Heart left ventricle (tissue), 16 donors: Measurements from ENCODE around the gene MAZ. TPM values are rescaled to one million over a fixed set of nuclear protein-coding genes. Genes with fewer than 3 reads are reported as not detected.

Source experiments
- ATAC-seq, 4 donors: fragments of 200-7000 bp; cut with Tn5 transposase; one replicate each; pipeline ENCODE4 v1.9.1; 2020 to 2022; ENCODE audit warnings: moderate library complexity in 4 of 4, mild to moderate bottlenecking in 3 of 4, moderate number of reproducible peaks in 1 of 4
- DNase-seq, 5 donors: peaks; one replicate each; pipeline ENCODE4 v3.0.0-alpha.2; 2020
- H3K27ac ChIP-seq, 12 donors: fragments of 200-600 bp; sonication (generic) in 4 of 12; one replicate each; pipeline versions ENCODE4 v1.5.0 to v1.8.0; 2016 to 2022; ENCODE audit warnings: mild to moderate bottlenecking in 2 of 12
- H3K27me3 ChIP-seq, 9 donors: fragments of 200-600 bp; sonication (generic) in 2 of 9; one replicate each; pipeline versions ENCODE4 v1.5.1 to v1.8.0; 2016 to 2022; ENCODE audit warnings: mild to moderate bottlenecking in 3 of 9
- H3K36me3 ChIP-seq, 9 donors: fragments of 200-600 bp; sonication (generic) in 2 of 9; one replicate each; pipeline versions ENCODE4 v1.5.0 to v1.8.0; 2018 to 2022; ENCODE audit warnings: mild to moderate bottlenecking in 2 of 9
- H3K4me1 ChIP-seq, 12 donors: fragments of 200-600 bp; sonication (generic) in 4 of 12; one replicate each; pipeline versions ENCODE4 v1.5.0 to v1.8.0; 2016 to 2022; ENCODE audit warnings: mild to moderate bottlenecking in 3 of 12
- H3K4me3 ChIP-seq, 12 donors: fragments of 200-600 bp; sonication (generic) in 4 of 12; one replicate each; pipeline versions ENCODE4 v1.5.0 to v1.8.0; 2017 to 2022; ENCODE audit warnings: mild to moderate bottlenecking in 9 of 12, moderate library complexity in 4 of 12
- H3K9me3 ChIP-seq, 12 donors: fragments of 200-600 bp; sonication (generic) in 4 of 12; one replicate each; pipeline versions ENCODE4 v1.5.0 to v1.8.0; 2016 to 2022; ENCODE audit warnings: mild to moderate bottlenecking in 1 of 12
- POLR2A ChIP-seq, 2 donors: fragments of 450-650 bp; IDR thresholded peaks; one replicate each; pipeline ENCODE4 v1.6.1; 2017; ENCODE audit warnings: antibody characterized with exemption in 2 of 2, mild to moderate bottlenecking in 2 of 2, moderate library complexity in 2 of 2
- WGBS, 4 donors: extraction: QIAGEN DNeasy Blood & Tissue Kit in 2 of 4; methylation state at CpG; one replicate each; pipeline versions ENCODE4 v1.1.5 to v1.1.7; 2013 to 2018; 5-methylcytosine and 5-hydroxymethylcytosine counted together
- intact Hi-C, 10 donors: fragments of 100-400 bp; cut with DNase I; formaldehyde crosslinking; loops; one replicate each; pipeline versions ENCODE4 v1.11.1 to v1.14.2; 2022
- polyA plus RNA-seq, 2 donors: library from polyadenylated mRNA; stranded (reverse); fragments of 200-250 nt; gene quantifications; one replicate each; pipeline ENCODE4 v1.2.3, GENCODE V29; 2013
- total RNA-seq, 9 donors: library from RNA; depleted of rRNA in 2 of 9; stranded (reverse); fragments of >200 nt in 2 of 9; fragmentation: NEBNext Ultra II Directional in 3 of 9; extraction: Animal tissue kit (Norgen Biotek cat#: 25700) in 3 of 9; gene quantifications; one replicate each; pipeline versions ENCODE4 v1.1.0 to v1.2.4, GENCODE V29; 2016 to 2023
- TF ChIP-seq, protein P1 (sequence below), 12 donors: fragments of 200-600 bp; sonication (generic) in 4 of 12; IDR thresholded peaks; one replicate each; pipeline versions ENCODE4 v1.5.0 to v1.8.0; 2018 to 2022; ENCODE audit warnings: antibody characterized with exemption in 12 of 12, mild to moderate bottlenecking in 5 of 12
- donor health status: ischemic (EF 13 %, LVEDD 7.1; RV severe dilation, severe dysfunction).
- donor health status: healthy with polysubstance abuse.
- donor health status: DM: no; HTN: yes; CAD: no.
- donor health status: DM: no; HTN: no; CAD: no.
- donor health status: ischemic (EF 25% LVEDD 6.9; RV normal size, moderate dysfunction).
- donor health status: ischemic (EF 25% LVEDD 5.7; RV mildly dilated, moderate dysfunction).
- donor health status: healthy.
- donor health status: DM: yes; HTN: yes; CAD: no.
- donor health status: ischemic (EF 35%, LVEDD 5.7; RV mildly dilated, moderate dysfunction).
- donor health status: nonischemic (EF 11% LVEDD 7.7; RV severe dilation, severe dysfunction).
- donor health status: DM: yes; HTN: yes; CAD: no.
- donor health status: PGD.
- donor health status: ischemic (EF 29% LVEDD 5.4; RV normal size, mild dysfunction).
- donor health status: nonischemic (EF 23%, LVEDD 6.1; RV moderate dilation, normal function).

Gene MAZ
- total and polyA plus RNA-seq, 11 donors, result 58.9 to 188 (median 74.0) TPM

- DNase-seq, result no peak
- Histone ChIP-seq H3K4me1 (peaks cover 0 to 6% (median 0%) of the 10 kb centered on the region in 12 donors), H3K9me3 (no peaks in the 10 kb centered on the region), H3K27me3 (no peaks in the 10 kb centered on the region), H3K4me3 (no peak overlapping the region), H3K36me3 (peaks cover 0 to 94% (median 83%) of the 10 kb centered on the region in 9 donors), H3K27ac (no peak overlapping the region)
- WGBS, 4 donors, result 95 to 98% (median 96%) methylated on average over 5 of the region's 5 CpGs
- intact Hi-C loops, result no loop called here
- ATAC-seq, result no peak
- TF ChIP-seq, protein P1, sequence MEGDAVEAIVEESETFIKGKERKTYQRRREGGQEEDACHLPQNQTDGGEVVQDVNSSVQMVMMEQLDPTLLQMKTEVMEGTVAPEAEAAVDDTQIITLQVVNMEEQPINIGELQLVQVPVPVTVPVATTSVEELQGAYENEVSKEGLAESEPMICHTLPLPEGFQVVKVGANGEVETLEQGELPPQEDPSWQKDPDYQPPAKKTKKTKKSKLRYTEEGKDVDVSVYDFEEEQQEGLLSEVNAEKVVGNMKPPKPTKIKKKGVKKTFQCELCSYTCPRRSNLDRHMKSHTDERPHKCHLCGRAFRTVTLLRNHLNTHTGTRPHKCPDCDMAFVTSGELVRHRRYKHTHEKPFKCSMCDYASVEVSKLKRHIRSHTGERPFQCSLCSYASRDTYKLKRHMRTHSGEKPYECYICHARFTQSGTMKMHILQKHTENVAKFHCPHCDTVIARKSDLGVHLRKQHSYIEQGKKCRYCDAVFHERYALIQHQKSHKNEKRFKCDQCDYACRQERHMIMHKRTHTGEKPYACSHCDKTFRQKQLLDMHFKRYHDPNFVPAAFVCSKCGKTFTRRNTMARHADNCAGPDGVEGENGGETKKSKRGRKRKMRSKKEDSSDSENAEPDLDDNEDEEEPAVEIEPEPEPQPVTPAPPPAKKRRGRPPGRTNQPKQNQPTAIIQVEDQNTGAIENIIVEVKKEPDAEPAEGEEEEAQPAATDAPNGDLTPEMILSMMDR (IDR thresholded peaks at IDR 0.05), result no peak
- no peak for TF ChIP-seq POLR2A (IDR thresholded peaks at IDR 0.05)
These were observed 27.8 kb downstream of the MAZ start for GRCh38 chr16:29834079-29834478.

- Histone ChIP-seq H3K4me1 (peaks cover 0 to 12% (median 0%) of the 10 kb centered on the region in 12 donors), H3K4me3 (no peak overlapping the region), H3K27ac (no peak overlapping the region), H3K36me3 (peaks cover 0 to 100% (median 94%) of the 10 kb centered on the region in 9 donors), H3K9me3 (no peaks in the 10 kb centered on the region), H3K27me3 (no peaks in the 10 kb centered on the region)
- TF ChIP-seq, protein P1 (IDR thresholded peaks at IDR 0.05), result no peak
- TF ChIP-seq POLR2A (IDR thresholded peaks at IDR 0.05), result no peak
- ATAC-seq (no peak), DNase-seq (no peak)
- 83 to 89% (median 88%) methylated on average over 7 of the region's 7 CpGs for WGBS, 4 donors
- intact Hi-C loops, result loop anchor here in 1 of 10 donors (5.0 kb wide), 1 partner anchor 39 kb away; no protein-coding TSS in a partner anchor
These were observed 29.6 kb downstream of the MAZ start for GRCh38 chr16:29835926-29836325.

DNA sequence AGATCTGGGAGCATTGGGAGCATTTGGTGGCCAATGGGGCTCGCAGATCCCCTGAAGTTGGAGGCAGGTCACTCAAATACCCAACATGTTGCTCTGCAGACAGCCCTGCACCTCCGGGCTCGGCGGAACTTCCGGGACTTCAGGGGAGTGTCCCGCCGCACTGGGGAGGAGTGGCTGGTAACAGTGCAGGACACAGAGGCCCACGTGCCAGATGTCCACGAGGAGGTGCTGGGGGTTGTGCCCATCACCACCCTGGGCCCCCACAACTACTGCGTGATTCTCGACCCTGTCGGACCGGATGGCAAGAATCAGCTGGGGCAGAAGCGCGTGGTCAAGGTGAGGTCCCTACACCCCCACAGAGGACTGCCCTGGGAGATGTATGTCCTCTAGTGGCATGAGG, 30.3 kb downstream of the MAZ start:
- peaks cover 0 to 6% (median 0%) of the 10 kb centered on the region in 12 donors for H3K4me1 ChIP-seq
- 86 to 92% (median 87%) methylated on average over 8 to 15 of the region's 15 CpGs for WGBS, 4 donors
- H3K9me3 ChIP-seq, result no peaks in the 10 kb centered on the region
- DNase-seq (no peak), ATAC-seq (no peak)
- H3K27me3 ChIP-seq, result no peaks in the 10 kb centered on the region
- intact Hi-C loops, result loop anchor here in 1 of 10 donors (5.0 kb wide), 1 partner anchor 39 kb away; no protein-coding TSS in a partner anchor
- no peak overlapping the region for H3K27ac ChIP-seq
- TF ChIP-seq POLR2A (IDR thresholded peaks at IDR 0.05), result no peak
- TF ChIP-seq, protein P1 (IDR thresholded peaks at IDR 0.05), result no peak
- peaks cover 0 to 100% (median 94%) of the 10 kb centered on the region in 9 donors for H3K36me3 ChIP-seq
- no peak overlapping the region for H3K4me3 ChIP-seq

DNA sequence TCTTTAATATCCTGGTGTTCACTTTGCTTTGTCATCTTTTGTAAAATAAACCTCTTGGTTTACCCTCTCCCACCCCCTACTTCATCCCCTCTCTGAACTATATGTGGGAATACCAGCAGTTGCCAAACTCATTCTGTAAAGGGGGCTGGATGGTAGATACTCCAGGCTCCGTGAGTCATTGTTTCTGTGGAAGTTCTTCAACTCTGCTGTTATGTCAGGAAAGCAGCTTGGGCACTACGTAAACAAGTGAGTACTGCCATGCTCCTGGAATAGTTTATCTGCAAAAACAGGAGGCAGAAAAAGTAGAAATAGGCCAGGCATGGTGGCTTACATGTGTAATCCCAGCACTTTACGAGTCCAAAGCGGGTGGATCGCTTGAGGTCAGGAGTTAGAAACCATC, 31.5 kb downstream of the MAZ start:
- intact Hi-C loops, result loop anchor here in 1 of 10 donors (5.0 kb wide), 1 partner anchor 41 kb away; no protein-coding TSS in a partner anchor
- TF ChIP-seq, protein P1 (IDR thresholded peaks at IDR 0.05), result no peak
- no peak for TF ChIP-seq POLR2A (IDR thresholded peaks at IDR 0.05)
- H3K27ac ChIP-seq, result no peak overlapping the region
- peaks cover 0 to 100% (median 94%) of the 10 kb centered on the region in 9 donors for H3K36me3 ChIP-seq
- no peaks in the 10 kb centered on the region for H3K9me3 ChIP-seq
- no peak overlapping the region for H3K4me3 ChIP-seq
- WGBS, 4 donors, result 95 to 97% (median 97%) methylated on average over 5 of the region's 5 CpGs
- DNase-seq (no peak), ATAC-seq (no peak)
- no peaks in the 10 kb centered on the region for H3K27me3 ChIP-seq
- H3K4me1 ChIP-seq, result peaks cover 0 to 6% (median 0%) of the 10 kb centered on the region in 12 donors
